Heart right ventricle (tissue), 16 donors: Measurements from ENCODE around the gene HBZ. TPM values are rescaled to one million over a fixed set of nuclear protein-coding genes. Genes with fewer than 3 reads are reported as not detected.

Experiments
- ATAC-seq, 8 donors: fragments of 200-7000 bp; cut with Tn5 transposase; one replicate each; pipeline ENCODE4 v1.9.1; 2020; ENCODE audit warnings: mild to moderate bottlenecking in 8 of 8, moderate library complexity in 8 of 8, moderate number of reproducible peaks in 1 of 8
- DNase-seq, 2 donors: peaks; one replicate each; pipeline ENCODE4 v3.0.0-alpha.2; 2020
- H3K27ac ChIP-seq, 10 donors: fragments of 200-600 bp; sonication (generic) in 2 of 10; one replicate each; pipeline versions ENCODE4 v1.5.0 to v1.8.0; 2020 to 2022; ENCODE audit warnings: mild to moderate bottlenecking in 3 of 10
- H3K27me3 ChIP-seq, 7 donors: fragments of 200-600 bp; one replicate each; pipeline ENCODE4 v1.8.0; 2021 to 2022; ENCODE audit warnings: mild to moderate bottlenecking in 2 of 7
- H3K36me3 ChIP-seq, 9 donors: fragments of 200-600 bp; sonication (generic) in 1 of 9; one replicate each; pipeline versions ENCODE4 v1.5.0 to v1.8.0; 2020 to 2022; ENCODE audit warnings: mild to moderate bottlenecking in 2 of 9
- H3K4me1 ChIP-seq, 9 donors: fragments of 200-600 bp; sonication (generic) in 1 of 9; one replicate each; pipeline versions ENCODE4 v1.5.0 to v1.8.0; 2020 to 2022; ENCODE audit warnings: mild to moderate bottlenecking in 4 of 9
- H3K4me3 ChIP-seq, 10 donors: fragments of 200-600 bp; sonication (generic) in 2 of 10; one replicate each; pipeline versions ENCODE4 v1.5.0 to v1.8.0; 2020 to 2022; ENCODE audit warnings: mild to moderate bottlenecking in 7 of 10, moderate library complexity in 2 of 10
- H3K9me3 ChIP-seq, 11 donors: fragments of 200-600 bp in 10 of 11; sonication (generic) in 2 of 11; one replicate each; pipeline versions ENCODE4 v1.5.0 to v1.8.0; 2013 to 2022; ENCODE audit warnings: mild to moderate bottlenecking in 2 of 11, control low read depth in 1 of 11, moderate library complexity in 1 of 11
- CTCF ChIP-seq, 9 donors: fragments of 200-600 bp; sonication (generic) in 2 of 9; IDR thresholded peaks; one replicate each; pipeline versions ENCODE4 v1.5.0 to v1.8.0; 2021 to 2022; ENCODE audit warnings: antibody characterized with exemption in 9 of 9, mild to moderate bottlenecking in 5 of 9, moderate library complexity in 1 of 9
- WGBS, 2 donors: extraction: QIAGEN DNeasy Blood & Tissue Kit; methylation state at CpG; one replicate each; pipeline ENCODE4 v1.1.7; 2013; ENCODE audit warnings: inconsistent platforms in 1 of 2; 5-methylcytosine and 5-hydroxymethylcytosine counted together
- intact Hi-C, 10 donors: fragments of 100-400 bp; cut with DNase I; formaldehyde crosslinking; loops; one replicate each; pipeline versions ENCODE4 v1.11.1 to v1.14.2; 2022
- polyA plus RNA-seq, 2 donors: library from polyadenylated mRNA; stranded (reverse); fragments of 200-250 nt; gene quantifications; one replicate each; pipeline ENCODE4 v1.2.3, GENCODE V29; 2013
- total RNA-seq, 10 donors: library from RNA; stranded (reverse); fragmentation: NEBNext Ultra II Directional in 3 of 10; extraction: Animal tissue kit (Norgen Biotek cat#: 25700) in 3 of 10; gene quantifications; one replicate each; pipeline versions ENCODE4 v1.2.1 to v1.2.4, GENCODE V29; 2021 to 2023
- donor health status: Arrhythmogenic right ventricular cardiomyopathy.
- donor health status: ischemic (EF 13 %, LVEDD 7.1; RV severe dilation, severe dysfunction).
- donor health status: healthy with polysubstance abuse.
- donor health status: DM: no; HTN: yes; CAD: no.
- donor health status: DM: no; HTN: no; CAD: no.
- donor health status: ischemic (EF 25% LVEDD 6.9; RV normal size, moderate dysfunction).
- donor health status: ischemic (EF 25% LVEDD 5.7; RV mildly dilated, moderate dysfunction).
- donor health status: healthy.
- donor health status: DM: yes; HTN: yes; CAD: no.
- donor health status: Ischemic cardiomyopathy.
- donor health status: ischemic (EF 35%, LVEDD 5.7; RV mildly dilated, moderate dysfunction).
- donor health status: nonischemic (EF 11% LVEDD 7.7; RV severe dilation, severe dysfunction).
- donor health status: DM: yes; HTN: yes; CAD: no.
- donor health status: PGD.
- donor health status: ischemic (EF 29% LVEDD 5.4; RV normal size, mild dysfunction).
- donor health status: nonischemic (EF 23%, LVEDD 6.1; RV moderate dilation, normal function).

Gene HBZ
- total and polyA plus RNA-seq, 12 donors: 0.14 TPM; not detected in 11

GRCh38 chr16:177981-178667 lies 25.7 kb downstream of the HBZ start:
- no peak overlapping the region for H3K4me3 ChIP-seq
- intact Hi-C loops: loop anchor here in 1 of 10 donors (2.0 kb wide), 1 partner anchor 69 kb away; no protein-coding TSS in a partner anchor

GRCh38 chr16:178668-179015 lies 26.2 kb downstream of the HBZ start:
- Histone ChIP-seq H3K9me3 (no peaks in the 10 kb centered on the region), H3K27me3 (peaks cover 22 to 69% (median 55%) of the 10 kb centered on the region in 7 donors), H3K4me1 (peaks cover 12 to 29% (median 17%) of the 10 kb centered on the region in 9 donors), H3K36me3 (no peaks in the 10 kb centered on the region), H3K27ac (no peak overlapping the region), H3K4me3 (no peak overlapping the region)
- no peak for DNase-seq
- WGBS, 2 donors: 83 to 85% methylated on average over 11 of the region's 11 CpGs
- ATAC-seq: no peak
- intact Hi-C loops: loop anchor here in 1 of 10 donors (2.0 kb wide), 1 partner anchor 70 kb away; no protein-coding TSS in a partner anchor
- no peak for TF ChIP-seq CTCF (IDR thresholded peaks at IDR 0.05)

More at GRCh38 chr16:177981-178667, 25.7 kb downstream of the HBZ start:
- 58 to 59% methylated on average over 11 of the region's 11 CpGs for WGBS, 2 donors
- DNase-seq (no peak), ATAC-seq (no peak)
- TF ChIP-seq CTCF (IDR thresholded peaks at IDR 0.05): no peak
- H3K27ac ChIP-seq: no peak overlapping the region
- peaks cover 12 to 29% (median 17%) of the 10 kb centered on the region in 9 donors for H3K4me1 ChIP-seq
- peaks cover 22 to 74% (median 60%) of the 10 kb centered on the region in 7 donors for H3K27me3 ChIP-seq
- H3K9me3 ChIP-seq: no peaks in the 10 kb centered on the region
- no peaks in the 10 kb centered on the region for H3K36me3 ChIP-seq

- Histone ChIP-seq H3K36me3 (peaks cover 0 to 2% (median 0%) of the 10 kb centered on the region in 9 donors), H3K4me3 (no peak overlapping the region), H3K27me3 (peaks cover 22 to 65% (median 52%) of the 10 kb centered on the region in 7 donors), H3K4me1 (peaks cover 12 to 29% (median 17%) of the 10 kb centered on the region in 9 donors), H3K27ac (no peak overlapping the region), H3K9me3 (no peaks in the 10 kb centered on the region)
- intact Hi-C loops: loop anchor here in 8 of 10 donors (2.0 to 5.0 kb wide), 4 partner anchors 69 to 73 kb away; no protein-coding TSS in a partner anchor
- ATAC-seq (no peak), DNase-seq (no peak)
- WGBS, 2 donors: 72 to 76% methylated on average over 17 of the region's 17 CpGs
- no peak for TF ChIP-seq CTCF (IDR thresholded peaks at IDR 0.05)
These were observed 27.0 kb downstream of the HBZ start for GRCh38 chr16:179211-180092.

GRCh38 chr16:180101-180675 lies 27.7 kb downstream of the HBZ start, which contains the start of gene HBQ1:
TSS of gene HBQ1 (plus strand) at chr16:180459. CDS start at chr16:180487, 28 bp downstream.
- intact Hi-C loops: loop anchor here in 7 of 10 donors (2.0 to 5.0 kb wide), 3 partner anchors 69 to 73 kb away; no protein-coding TSS in a partner anchor
- peak in 6 of 9 donors; percentile 30 to 58 (median 46) for TF ChIP-seq CTCF (IDR thresholded peaks at IDR 0.05)
- H3K9me3 ChIP-seq: no peaks in the 10 kb centered on the region
- peaks cover 0 to 9% (median 0%) of the 10 kb centered on the region in 9 donors for H3K36me3 ChIP-seq
- no peak within 1 kb of the TSS for H3K27ac ChIP-seq
- H3K4me1 ChIP-seq: peaks cover 12 to 29% (median 17%) of the 10 kb centered on the region in 9 donors
- ATAC-seq (peak in 2 of 8 donors; percentile 22 to 34), DNase-seq (peak in 1 of 2 donors; percentile 24)
- peak within 1 kb of the TSS in 9 of 10 donors; percentile 22 to 47 (median 38) for H3K4me3 ChIP-seq
- H3K27me3 ChIP-seq: peaks cover 19 to 57% (median 45%) of the 10 kb centered on the region in 7 donors
- WGBS, 2 donors: 6 to 9% methylated on average over 41 to 59 of the region's 59 CpGs
